WTC11 (cell line): ENCODE results near the gene LAD1. TPM values are rescaled to one million over a fixed set of nuclear protein-coding genes. Genes with fewer than 3 reads are reported as not detected.
A peak's percentile ranks its signal among the peaks of the same experiment; 100 is the strongest.

Experiments
- ATAC-seq: fragments of 200-7000 bp; cut with Tn5 transposase; 2 replicates; pipeline ENCODE4 v1.10.0; 2021; ENCODE audit warnings: mild to moderate bottlenecking, moderate library complexity
- CTCF ChIA-PET: fragments of 300-600 bp; sonication (Branson Sonifier 250); formaldehyde crosslinking; loops from one replicate; lab custom pipeline; 2021; ENCODE audit warnings: antibody characterized with exemption; lab: Charles Lee
- POLR2A ChIA-PET: fragments of 350-600 bp; sonication (Branson Sonifier 250); formaldehyde crosslinking; loops from one replicate; lab custom pipeline; 2021; ENCODE audit warnings: antibody characterized with exemption; lab: Charles Lee
- DNase-seq: peaks from one replicate; pipeline ENCODE4 v3.0.0; 2021; ENCODE audit warnings: low spot score
- H3K27ac Mint-ChIP-seq: 2 replicates; pipeline ENCODE4 v1.8.0; 2021; ENCODE audit warnings: mixed read lengths
- H3K27me3 Mint-ChIP-seq: 2 replicates; pipeline ENCODE4 v1.8.0; 2021; ENCODE audit warnings: low read depth, mild to moderate bottlenecking, moderate library complexity, mixed read lengths
- H3K36me3 Mint-ChIP-seq: 2 replicates; pipeline ENCODE4 v1.8.0; 2021; ENCODE audit warnings: mixed read lengths
- H3K4me1 Mint-ChIP-seq: 2 replicates; pipeline ENCODE4 v1.8.0; 2022; ENCODE audit warnings: mixed read lengths
- H3K4me3 Mint-ChIP-seq: 2 replicates; pipeline ENCODE4 v1.8.0; 2021; ENCODE audit warnings: mild to moderate bottlenecking, moderate library complexity, mixed read lengths
- H3K9me3 Mint-ChIP-seq: 2 replicates; pipeline ENCODE4 v1.8.0; 2021; ENCODE audit warnings: mixed read lengths
- AR ChIP-seq: fragments of 250-450 bp; sonication (Bioruptor Pico); IDR thresholded peaks from 2 replicates; pipeline ENCODE4 v1.9.0; 2021; ENCODE audit warnings: mild to moderate bottlenecking
- ATF1 ChIP-seq: sonication (generic); formaldehyde crosslinking; IDR thresholded peaks from 2 replicates; pipeline ENCODE4 v1.8.1; 2023; ENCODE audit warnings: mild to moderate bottlenecking, moderate library complexity, missing genetic modification reagents
- ATF3 ChIP-seq: sonication (generic); formaldehyde crosslinking; conservative IDR thresholded peaks from 2 replicates; pipeline ENCODE4 v1.8.1; 2022; ENCODE audit warnings: mild to moderate bottlenecking, missing genetic modification reagents
- CBFB ChIP-seq: sonication (generic); formaldehyde crosslinking; IDR thresholded peaks from 2 replicates; pipeline ENCODE4 v1.8.1; 2022; ENCODE audit warnings: mild to moderate bottlenecking, low read depth, missing genetic modification reagents
- ELF4 ChIP-seq: sonication (generic); formaldehyde crosslinking; IDR thresholded peaks from 2 replicates; pipeline ENCODE4 v1.8.1; 2022; ENCODE audit warnings: low read depth, mild to moderate bottlenecking, moderate library complexity, missing genetic modification reagents
- FOXK1 ChIP-seq: sonication (generic); formaldehyde crosslinking; IDR thresholded peaks from 2 replicates; pipeline ENCODE4 v1.8.0; 2022; ENCODE audit warnings: mild to moderate bottlenecking, moderate library complexity, missing genetic modification reagents
- GRHL2 ChIP-seq: fragments of 250-450 bp; sonication (Bioruptor Pico); IDR thresholded peaks from 2 replicates; pipeline ENCODE4 v1.8.0; 2022; ENCODE audit warnings: mild to moderate bottlenecking, moderate library complexity; ENCODE audit not compliant: insufficient replicate concordance, severe bottlenecking
- HMGA2 ChIP-seq: fragments of 250-450 bp; sonication (Bioruptor Pico); IDR thresholded peaks from 2 replicates; pipeline ENCODE4 v1.4.0; 2021; ENCODE audit warnings: mild to moderate bottlenecking, moderate library complexity
- IRF1 ChIP-seq: sonication (generic); formaldehyde crosslinking; IDR thresholded peaks from 2 replicates; pipeline ENCODE4 v1.8.0; 2023; ENCODE audit warnings: missing genetic modification reagents
- JUN ChIP-seq: sonication (generic); formaldehyde crosslinking; IDR thresholded peaks from 2 replicates; pipeline ENCODE4 v1.8.0; 2023; ENCODE audit warnings: mild to moderate bottlenecking, missing genetic modification reagents
- MXD4 ChIP-seq: fragments of 250-450 bp; sonication (Bioruptor Pico); IDR thresholded peaks from 2 replicates; pipeline ENCODE4 v1.8.0; 2021; ENCODE audit warnings: mild to moderate bottlenecking, moderate library complexity, borderline replicate concordance
- NFE2L1 ChIP-seq: sonication (generic); formaldehyde crosslinking; IDR thresholded peaks from 2 replicates; pipeline ENCODE4 v1.8.1; 2023; ENCODE audit warnings: missing genetic modification reagents
- NFYB ChIP-seq: sonication (generic); formaldehyde crosslinking; conservative IDR thresholded peaks from 2 replicates; pipeline ENCODE4 v1.8.0; 2022; ENCODE audit warnings: low read depth, missing genetic modification reagents
- NR1H2 ChIP-seq: sonication (generic); formaldehyde crosslinking; IDR thresholded peaks from 2 replicates; pipeline ENCODE4 v1.9.0; 2021; ENCODE audit warnings: mild to moderate bottlenecking, moderate library complexity, missing genetic modification reagents
- NR2C2 ChIP-seq: sonication (generic); formaldehyde crosslinking; IDR thresholded peaks from 2 replicates; pipeline ENCODE4 v1.8.0; 2022; ENCODE audit warnings: mild to moderate bottlenecking, missing genetic modification reagents
- OVOL2 ChIP-seq: fragments of 250-450 bp; sonication (Bioruptor Pico); IDR thresholded peaks from 2 replicates; pipeline ENCODE4 v1.9.0; 2021; ENCODE audit warnings: mild to moderate bottlenecking, borderline replicate concordance
- PRRX2 ChIP-seq: fragments of 250-450 bp; sonication (Bioruptor Pico); IDR thresholded peaks from 2 replicates; pipeline ENCODE4 v1.8.0; 2021; ENCODE audit warnings: mild to moderate bottlenecking
- RELA ChIP-seq: sonication (generic); formaldehyde crosslinking; IDR thresholded peaks from 2 replicates; pipeline ENCODE4 v1.8.1; 2022; ENCODE audit warnings: missing genetic modification reagents, mild to moderate bottlenecking, borderline replicate concordance
- RORB ChIP-seq: fragments of 250-450 bp; sonication (Bioruptor Pico); IDR thresholded peaks from 2 replicates; pipeline ENCODE4 v1.9.0; 2021; ENCODE audit warnings: mild to moderate bottlenecking
- TEAD1 ChIP-seq: sonication (generic); formaldehyde crosslinking; IDR thresholded peaks from 2 replicates; pipeline ENCODE4 v1.8.0; 2022; ENCODE audit warnings: mild to moderate bottlenecking, missing genetic modification reagents
- ZNF121 ChIP-seq: sonication (generic); formaldehyde crosslinking; IDR thresholded peaks from 2 replicates; pipeline ENCODE4 v1.8.0; 2023; ENCODE audit warnings: missing genetic modification reagents
- ZNF317 ChIP-seq: sonication (generic); formaldehyde crosslinking; IDR thresholded peaks from 2 replicates; pipeline ENCODE4 v1.8.1; 2023; ENCODE audit warnings: low read depth, mild to moderate bottlenecking, moderate library complexity, missing genetic modification reagents, borderline replicate concordance
- total RNA-seq: library from RNA; stranded (reverse); gene quantifications from 3 replicates; pipeline ENCODE4 v1.2.3, GENCODE V29; 2021
- TF ChIP-seq, protein P1 (sequence below): fragments of 250-450 bp; sonication (Bioruptor Pico); IDR thresholded peaks from 2 replicates; pipeline ENCODE4 v2.1.2; 2022; ENCODE audit warnings: mild to moderate bottlenecking, moderate library complexity
- TF ChIP-seq, protein P2 (sequence below): sonication (generic); formaldehyde crosslinking; IDR thresholded peaks from 2 replicates; pipeline ENCODE4 v1.8.1; 2023; ENCODE audit warnings: mild to moderate bottlenecking, missing genetic modification reagents, moderate library complexity

The LAD1 gene
- total RNA-seq, 1 experiment from 2014 or later = 14.9 TPM

DNA sequence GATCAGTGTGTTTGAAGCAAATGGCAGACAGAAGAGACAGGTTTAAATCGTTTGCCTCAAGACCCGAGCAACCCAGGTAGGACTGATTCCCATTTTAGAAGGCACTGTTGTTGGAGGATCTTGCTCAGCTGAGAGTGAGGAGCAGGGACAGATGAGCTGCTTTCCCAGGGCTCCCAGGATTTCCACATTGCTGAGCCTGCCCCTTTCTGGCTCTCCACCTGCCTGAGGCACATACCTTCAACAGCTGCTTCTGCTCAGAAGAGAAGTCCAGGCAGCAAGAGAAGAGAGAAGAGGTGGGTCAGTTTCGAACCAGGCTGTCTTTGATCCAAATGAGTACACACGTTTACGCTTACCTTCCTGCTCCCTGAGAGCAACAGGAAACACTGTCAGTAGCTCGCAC, 27.3 kb downstream of the LAD1 start (continued):
- TF ChIP-seq, protein P1, sequence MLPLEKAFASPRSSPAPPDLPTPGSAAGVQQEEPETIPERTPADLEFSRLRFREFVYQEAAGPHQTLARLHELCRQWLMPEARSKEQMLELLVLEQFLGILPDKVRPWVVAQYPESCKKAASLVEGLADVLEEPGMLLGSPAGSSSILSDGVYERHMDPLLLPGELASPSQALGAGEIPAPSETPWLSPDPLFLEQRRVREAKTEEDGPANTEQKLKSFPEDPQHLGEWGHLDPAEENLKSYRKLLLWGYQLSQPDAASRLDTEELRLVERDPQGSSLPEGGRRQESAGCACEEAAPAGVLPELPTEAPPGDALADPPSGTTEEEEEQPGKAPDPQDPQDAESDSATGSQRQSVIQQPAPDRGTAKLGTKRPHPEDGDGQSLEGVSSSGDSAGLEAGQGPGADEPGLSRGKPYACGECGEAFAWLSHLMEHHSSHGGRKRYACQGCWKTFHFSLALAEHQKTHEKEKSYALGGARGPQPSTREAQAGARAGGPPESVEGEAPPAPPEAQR (CRISPR knock-in tag) = no peak
- TF ChIP-seq RORB (no peak), ZNF121 (CRISPR knock-in tag) (no peak), NFYB (CRISPR knock-in tag) (no peak), OVOL2 (CRISPR knock-in tag) (no peak), ATF3 (no peak), ELF4 (CRISPR knock-in tag) (no peak), MXD4 (CRISPR knock-in tag) (no peak), AR (CRISPR knock-in tag) (no peak)
- TF ChIP-seq, protein P2, sequence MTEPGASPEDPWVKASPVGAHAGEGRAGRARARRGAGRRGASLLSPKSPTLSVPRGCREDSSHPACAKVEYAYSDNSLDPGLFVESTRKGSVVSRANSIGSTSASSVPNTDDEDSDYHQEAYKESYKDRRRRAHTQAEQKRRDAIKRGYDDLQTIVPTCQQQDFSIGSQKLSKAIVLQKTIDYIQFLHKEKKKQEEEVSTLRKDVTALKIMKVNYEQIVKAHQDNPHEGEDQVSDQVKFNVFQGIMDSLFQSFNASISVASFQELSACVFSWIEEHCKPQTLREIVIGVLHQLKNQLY (CRISPR knock-in tag) = no peak

DNA sequence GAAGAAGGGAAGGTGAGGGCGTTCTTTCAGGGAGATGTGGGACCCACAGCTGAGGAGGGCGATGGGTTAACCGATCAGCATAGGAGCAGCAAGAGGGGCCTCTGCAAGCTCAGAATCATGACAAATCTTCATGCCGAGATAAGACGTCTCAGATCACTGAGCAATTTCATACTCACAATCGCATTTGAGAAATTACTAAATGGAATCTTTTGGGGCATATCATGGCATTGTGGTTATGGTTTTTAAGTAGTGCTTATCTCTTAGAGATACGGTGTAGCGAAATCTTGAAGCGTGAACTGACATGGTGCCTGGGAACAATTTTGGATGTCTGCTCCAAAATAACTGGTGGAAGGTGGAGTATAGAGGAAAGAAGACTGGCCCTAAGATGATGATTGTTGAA, 27.8 kb downstream of the LAD1 start:
- no peak for DNase-seq

DNA sequence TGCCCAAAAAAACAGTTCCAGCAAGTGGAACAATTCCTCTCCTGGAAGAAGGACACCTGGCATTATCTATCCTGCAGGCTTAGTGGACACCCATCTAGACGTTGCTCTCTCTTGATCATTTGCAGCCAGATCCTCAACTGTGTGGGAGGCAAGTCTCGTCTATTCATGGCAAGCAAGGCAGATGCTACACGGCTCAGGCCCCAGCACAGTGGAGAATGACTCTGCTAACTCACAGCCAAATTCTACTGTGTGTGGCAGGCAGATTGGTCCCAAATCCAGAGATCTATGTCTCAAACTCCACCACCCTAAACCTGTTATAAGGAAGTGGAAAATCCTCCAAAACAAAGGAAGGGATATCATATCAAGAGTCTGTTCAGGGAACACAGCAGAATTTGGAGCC, 28.6 kb downstream of the LAD1 start:
- 0 out of 2 replicates have a peak overlapping the region, but pooled peaks have one; percentile 15 for H3K27ac Mint-ChIP-seq

More for the DNA sequence above, 27.8 kb downstream of the LAD1 start:
- ATAC-seq = no peak
- Mint-ChIP-seq H3K27ac (no peak overlapping the region; the same call in 1 of the 2 replicates), H3K36me3 (no peaks in the 10 kb centered on the region), H3K4me1 (peaks cover 35% of the 10 kb centered on the region), H3K27me3 (peaks cover 7% of the 10 kb centered on the region; the same call in 1 of the 2 replicates), H3K4me3 (no peak overlapping the region), H3K9me3 (no peaks in the 10 kb centered on the region)
- TF ChIP-seq FOXK1 (CRISPR knock-in tag) = no peak
- no peak for TF ChIP-seq ATF1
- ChIA-PET CTCF (interaction anchor here (1.0 to 2.6 kb wide), 5 partner anchors 9 to 111 kb away, joined by 3 to 13 read pairs (median 3); no protein-coding TSS in a partner anchor), POLR2A (no interaction called here)

More for the DNA sequence above, 28.6 kb downstream of the LAD1 start:
- no peaks in the 10 kb centered on the region for H3K9me3 Mint-ChIP-seq
- no peak overlapping the region for H3K4me3 Mint-ChIP-seq
- H3K27me3 Mint-ChIP-seq = peaks cover 7% of the 10 kb centered on the region; the same call in 1 of the 2 replicates
- DNase-seq (no peak), ATAC-seq (no peak)
- H3K4me1 Mint-ChIP-seq = peaks cover 27% of the 10 kb centered on the region
- CTCF ChIA-PET = interaction anchor here (1.0 to 2.6 kb wide), 2 partner anchors 9 to 78 kb away, joined by 3 to 13 read pairs; no protein-coding TSS in a partner anchor
- POLR2A ChIA-PET = no interaction called here
- TF ChIP-seq IRF1 (CRISPR knock-in tag) (no peak), ZNF317 (no peak), TEAD1 (CRISPR knock-in tag) (no peak), PRRX2 (CRISPR knock-in tag) (no peak), CBFB (CRISPR knock-in tag) (no peak), RELA (CRISPR knock-in tag) (no peak), NFE2L1 (CRISPR knock-in tag) (no peak), JUN (CRISPR knock-in tag) (no peak), HMGA2 (no peak), NR2C2 (CRISPR knock-in tag) (no peak), GRHL2 (CRISPR knock-in tag) (no peak), NR1H2 (CRISPR knock-in tag) (no peak), ATF3 (no peak), RORB (no peak)
- H3K36me3 Mint-ChIP-seq = no peaks in the 10 kb centered on the region
